HG02588 (cell line): Measurements from ENCODE around the gene EVA1B.

Experiments used
- ATAC-seq: cut with Tn5 transposase; IDR thresholded peaks from one replicate; pipeline ENCODE4 v1.9.1; 2021; ENCODE audit warnings: mild to moderate bottlenecking, moderate library complexity; ENCODE audit not compliant: unreplicated experiment

Gene EVA1B

GRCh38 chr1:36320767-36321118 lies 2.7 kb downstream of the EVA1B start:
- ATAC-seq: no peak

GRCh38 chr1:36320291-36320761 lies 3.1 kb downstream of the EVA1B start:
- ATAC-seq: no peak

GRCh38 chr1:36309397-36309796 lies 14.0 kb downstream of the EVA1B start:
- no peak for ATAC-seq

GRCh38 chr1:36307601-36308330 lies 15.7 kb downstream of the EVA1B start:
- no peak for ATAC-seq

- peak; percentile 96 for ATAC-seq
These were observed 16.5 kb downstream of the EVA1B start for GRCh38 chr1:36306902-36307456.

GRCh38 chr1:36306210-36306901 lies 17.1 kb downstream of the EVA1B start, which contains the start of gene SH3D21:
SH3D21 (plus strand) TSS chr1:36306368; CDS start chr1:36306421, 53 bp downstream.
- ATAC-seq: peak; percentile 32

- ATAC-seq: no peak
These were observed 17.6 kb downstream of the EVA1B start for GRCh38 chr1:36305915-36306209.

- no peak for ATAC-seq
These were observed 18.2 kb downstream of the EVA1B start for GRCh38 chr1:36304970-36305914.

- no peak for ATAC-seq
These were observed 18.9 kb downstream of the EVA1B start for GRCh38 chr1:36304521-36304920.

- no peak for ATAC-seq
These were observed 19.6 kb downstream of the EVA1B start for GRCh38 chr1:36303650-36304360.

- ATAC-seq: no peak
These were observed 20.2 kb downstream of the EVA1B start for GRCh38 chr1:36303244-36303643.

GRCh38 chr1:36301220-36301619 lies 22.2 kb downstream of the EVA1B start:
- ATAC-seq: no peak

- no peak for ATAC-seq
These were observed 22.9 kb downstream of the EVA1B start for GRCh38 chr1:36300526-36300925.

GRCh38 chr1:36298640-36299039 lies 24.8 kb downstream of the EVA1B start:
- ATAC-seq: no peak

- ATAC-seq: no peak
These were observed 26.4 kb downstream of the EVA1B start for GRCh38 chr1:36297062-36297461.

- ATAC-seq: no peak
These were observed 28.1 kb downstream of the EVA1B start for GRCh38 chr1:36295390-36295789.

- no peak for ATAC-seq
These were observed 35.9 kb downstream of the EVA1B start for GRCh38 chr1:36287595-36287994.

GRCh38 chr1:36286802-36287201 lies 36.6 kb downstream of the EVA1B start:
- ATAC-seq: no peak

GRCh38 chr1:36285443-36286101 lies 37.9 kb downstream of the EVA1B start:
- ATAC-seq: no peak

- no peak for ATAC-seq
These were observed 38.9 kb downstream of the EVA1B start for GRCh38 chr1:36284517-36284916.
